Kidney glomerular epithelial cell (primary cell): ENCODE measurements around the gene PTPRJ.
A peak's percentile ranks its signal among the peaks of the same experiment; 100 is the strongest.

Source experiments
- DNase-seq: peaks from one replicate; lab custom pipeline; 2025; lab: John Stamatoyannopoulos, UW

The PTPRJ gene

DNA sequence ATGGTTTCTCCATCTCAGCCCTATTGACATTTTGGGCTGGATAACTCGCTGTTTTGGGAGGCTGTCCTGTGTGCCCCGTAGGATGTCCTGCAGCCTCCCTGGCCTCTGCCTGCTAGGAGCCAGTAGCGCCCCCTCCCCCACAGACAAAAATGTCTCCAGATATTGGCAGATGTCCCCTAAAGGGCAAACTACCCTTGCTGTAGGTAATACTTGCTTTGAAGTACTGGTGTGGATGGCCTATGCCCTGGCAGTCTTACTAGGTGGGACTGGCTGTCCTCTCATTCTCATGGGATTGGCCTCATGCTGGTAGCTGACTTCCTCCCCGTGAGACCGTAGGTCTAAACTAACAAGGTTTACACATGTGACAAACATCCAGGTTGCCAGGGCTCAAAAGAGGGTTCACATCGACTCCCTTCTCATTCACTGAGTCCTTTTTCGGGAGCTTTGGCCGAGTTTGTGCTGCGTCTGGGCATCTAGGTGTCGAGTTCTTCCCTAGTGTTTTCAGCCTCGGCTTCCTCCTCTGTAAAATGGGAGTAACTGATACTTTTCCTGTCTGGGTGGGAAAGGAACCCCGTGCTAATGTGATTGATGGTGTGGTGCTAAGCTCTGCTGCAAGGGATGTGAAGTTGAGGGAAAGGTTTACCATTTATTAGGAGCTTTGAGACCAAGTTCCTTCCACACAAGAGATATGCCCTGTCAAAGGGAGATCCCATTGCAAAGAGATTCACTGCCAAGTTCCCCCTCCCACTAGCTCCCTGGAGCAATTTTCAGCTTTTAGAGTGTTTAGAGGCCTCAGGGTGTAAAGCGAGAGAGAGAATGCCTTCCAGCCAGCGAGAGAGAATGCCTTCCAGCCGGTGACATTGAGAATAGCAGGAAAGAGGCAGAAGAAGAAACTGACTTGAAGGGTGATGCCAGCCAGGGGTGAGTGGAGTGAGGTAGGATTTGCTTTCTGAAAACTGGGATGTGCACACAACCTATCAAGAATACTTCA is 17.0 kb downstream of the PTPRJ start:
- no peak for DNase-seq

DNA sequence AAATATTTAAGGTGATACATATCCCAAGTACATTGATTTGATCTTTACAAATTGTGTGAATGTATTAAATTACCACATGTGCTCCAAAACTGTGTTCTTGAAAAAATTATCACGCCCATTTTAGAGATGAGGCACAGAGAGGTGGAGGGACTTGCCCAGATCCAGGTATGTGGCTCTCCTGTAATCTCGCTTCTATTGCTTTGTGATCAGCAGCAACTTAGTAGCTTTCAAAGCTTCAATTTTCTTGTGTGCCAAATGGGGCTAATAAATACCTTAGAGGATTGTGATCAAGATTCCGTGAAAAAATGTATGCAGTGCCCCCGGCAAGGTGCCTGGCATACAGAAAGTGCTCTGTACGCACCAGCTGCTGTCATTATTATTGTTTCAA is 18.0 kb downstream of the PTPRJ start:
- DNase-seq: no peak

DNA sequence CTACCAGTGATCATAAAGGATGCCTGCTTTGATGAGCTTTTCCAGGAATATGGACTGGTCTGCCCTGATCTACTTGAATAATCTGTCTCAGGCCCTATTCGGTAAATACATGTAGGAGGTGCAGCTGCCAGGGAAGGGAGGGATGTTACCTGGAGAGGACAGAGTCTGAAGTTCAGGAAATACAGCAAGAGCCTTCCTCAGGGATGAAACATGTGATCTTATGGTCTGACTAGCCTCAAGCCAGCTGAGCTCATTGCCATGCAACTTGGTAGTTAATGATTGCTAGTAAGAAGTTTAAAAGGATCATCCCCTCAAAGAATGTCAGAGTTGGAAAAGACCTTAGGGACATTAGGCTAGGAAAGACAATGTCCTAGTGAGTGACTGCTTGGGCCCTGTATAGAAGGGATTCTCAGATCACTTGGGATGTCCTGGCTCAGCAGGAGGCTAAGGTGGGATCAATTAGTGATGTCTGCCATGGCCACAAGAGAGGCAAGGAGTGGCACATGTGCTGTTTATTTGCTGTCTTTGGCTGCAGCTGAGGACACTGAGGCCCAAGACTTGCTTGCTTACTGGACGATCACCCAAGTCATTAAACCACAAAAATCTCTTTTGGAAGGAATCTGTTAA is 18.5 kb downstream of the PTPRJ start:
- peak; percentile 93 for DNase-seq

DNA sequence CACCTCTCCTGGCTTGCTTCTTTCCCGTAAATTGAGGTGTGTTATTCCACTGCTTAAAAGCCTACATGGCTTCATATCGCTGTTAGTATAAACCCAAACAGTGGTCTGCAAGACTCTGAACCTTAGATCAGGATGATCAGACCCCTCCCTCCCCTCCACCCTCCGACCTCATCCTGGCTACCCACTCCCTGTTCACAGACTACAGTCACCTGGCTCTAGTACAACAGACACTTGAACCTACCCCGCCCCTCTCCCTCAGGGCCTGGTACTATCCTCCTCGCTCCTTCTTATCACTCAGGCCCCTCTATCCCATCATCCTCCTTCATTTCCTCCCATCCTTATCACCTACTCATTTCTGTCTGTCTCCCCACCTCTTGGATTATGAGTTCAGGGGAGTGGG is 20.1 kb downstream of the PTPRJ start:
- DNase-seq: no peak

DNA sequence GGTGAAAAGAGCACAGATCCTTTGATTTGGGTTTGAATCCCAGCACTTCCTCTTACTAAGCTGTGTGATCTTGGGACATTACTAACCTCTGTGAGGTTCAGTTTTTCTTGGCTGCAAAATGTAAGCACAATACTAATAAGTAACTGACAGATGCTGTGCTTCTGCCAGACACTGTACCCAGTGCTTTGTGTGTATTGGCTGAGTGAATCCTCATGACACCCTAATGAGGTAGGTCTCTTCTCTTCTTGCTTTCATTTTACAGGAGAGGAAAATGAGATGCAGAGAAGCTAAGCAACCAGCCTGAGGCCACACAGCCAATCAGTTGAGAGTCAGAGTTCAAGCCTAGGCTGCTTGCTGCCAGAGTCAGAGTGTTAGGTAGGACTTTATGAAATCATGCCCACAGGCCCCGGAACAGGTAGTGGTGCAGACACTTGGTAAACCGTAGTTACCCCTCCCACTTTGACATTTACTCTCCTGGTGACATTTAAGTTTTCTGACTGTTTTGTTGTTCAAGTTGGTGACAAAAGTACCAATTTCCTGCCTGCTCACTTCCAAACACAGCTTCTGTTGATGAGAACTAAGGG is 21.2 kb downstream of the PTPRJ start:
- DNase-seq: peak; percentile 82

DNA sequence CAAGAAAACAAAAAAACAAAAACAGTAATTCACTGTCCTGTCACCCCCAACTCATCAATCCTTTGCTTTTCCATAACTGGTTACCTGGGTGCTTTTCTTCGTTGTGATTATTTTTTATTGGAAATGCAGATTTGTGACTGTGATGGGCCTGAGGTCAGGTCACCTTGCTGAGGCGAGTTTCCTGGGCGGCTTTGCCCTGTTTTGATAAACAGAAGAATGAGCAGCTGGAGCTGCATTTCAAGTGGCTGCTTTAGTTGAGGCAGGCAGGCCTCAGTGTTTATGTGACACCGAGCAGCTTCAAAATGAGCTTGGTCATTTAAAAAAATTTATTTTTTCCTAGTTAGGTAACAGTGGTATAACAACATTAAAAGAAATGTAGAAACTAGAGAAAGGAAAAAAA is 22.2 kb downstream of the PTPRJ start:
- no peak for DNase-seq

DNA sequence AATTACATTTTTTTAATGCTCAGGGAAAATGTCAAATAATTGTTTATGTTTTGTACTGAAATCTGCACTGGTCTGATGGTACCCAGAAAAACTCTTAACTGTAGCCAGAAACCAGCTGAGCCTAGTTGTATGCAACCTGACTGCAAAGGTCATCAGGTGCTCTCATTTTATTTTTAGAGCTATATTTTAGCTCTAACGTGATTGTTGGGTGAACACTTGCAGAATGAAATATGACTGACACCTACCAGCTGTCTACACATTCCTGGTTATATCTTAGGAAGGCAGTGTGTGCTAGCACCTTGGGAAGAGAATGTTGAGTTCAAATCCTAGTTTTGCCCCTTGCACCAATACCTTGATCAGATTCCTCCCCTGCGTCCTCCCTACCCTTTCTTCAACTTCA is 23.6 kb downstream of the PTPRJ start:
- no peak for DNase-seq

DNA sequence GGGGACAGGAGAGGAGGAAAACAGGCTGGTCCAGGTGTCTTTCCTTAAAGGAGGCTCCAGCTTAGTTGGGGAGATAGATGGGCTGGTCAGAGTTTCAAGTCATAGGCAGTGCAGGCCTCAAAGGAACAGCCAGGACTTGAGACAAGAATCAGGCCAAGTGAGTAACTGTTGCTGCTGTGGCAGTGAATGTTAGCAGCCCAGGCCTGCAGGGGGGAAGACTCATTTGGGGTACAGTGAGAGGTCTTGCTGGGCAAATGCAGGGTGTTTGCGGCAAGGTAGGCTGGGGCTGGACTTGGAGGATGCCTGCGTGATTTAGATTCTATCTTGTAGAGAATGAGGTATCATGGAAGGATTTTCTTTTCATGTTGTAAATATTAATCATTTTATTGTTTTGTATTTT is 24.1 kb downstream of the PTPRJ start:
- no peak for DNase-seq

DNA sequence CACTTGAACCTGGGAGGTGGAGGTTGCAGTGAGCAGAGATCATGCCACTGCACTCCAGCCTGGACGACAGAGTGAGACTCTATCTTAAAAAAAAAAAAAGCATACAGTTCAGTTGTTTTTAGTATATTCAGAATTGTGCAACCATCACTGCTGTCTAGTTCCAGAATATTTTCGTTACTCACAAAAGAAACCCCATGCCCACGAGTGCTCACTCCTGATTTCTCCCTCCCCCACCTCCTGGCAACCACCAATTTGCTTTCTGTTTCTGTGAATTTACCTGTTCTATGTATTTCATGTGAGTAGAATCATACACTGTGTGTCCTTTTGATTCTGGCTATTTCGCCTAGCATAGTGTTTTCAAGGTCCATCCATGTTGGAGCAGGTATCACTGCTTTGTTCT is 24.8 kb downstream of the PTPRJ start:
- DNase-seq: no peak

DNA sequence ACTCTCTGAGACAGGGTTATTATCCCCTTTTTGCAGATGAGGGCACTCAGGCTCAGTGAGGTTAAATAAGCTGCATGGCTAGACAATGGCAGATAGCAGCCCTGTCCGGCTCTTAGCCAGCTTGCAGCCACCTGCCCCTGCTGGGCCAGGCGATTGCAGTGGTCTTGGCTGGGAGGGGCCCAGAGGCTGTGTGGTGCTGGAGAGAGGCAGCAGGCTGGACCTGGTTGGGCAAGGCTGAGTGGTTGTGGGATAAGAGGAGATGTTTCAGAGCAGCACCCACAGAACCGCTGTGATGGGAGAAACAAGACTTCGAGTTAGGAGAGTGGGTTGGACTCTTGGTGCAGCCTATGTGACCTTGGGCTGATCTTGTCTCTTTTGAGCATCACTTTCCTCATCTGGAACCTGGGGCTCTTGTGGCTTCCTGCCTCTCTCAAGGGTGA is 25.5 kb downstream of the PTPRJ start:
- DNase-seq: no peak

DNA sequence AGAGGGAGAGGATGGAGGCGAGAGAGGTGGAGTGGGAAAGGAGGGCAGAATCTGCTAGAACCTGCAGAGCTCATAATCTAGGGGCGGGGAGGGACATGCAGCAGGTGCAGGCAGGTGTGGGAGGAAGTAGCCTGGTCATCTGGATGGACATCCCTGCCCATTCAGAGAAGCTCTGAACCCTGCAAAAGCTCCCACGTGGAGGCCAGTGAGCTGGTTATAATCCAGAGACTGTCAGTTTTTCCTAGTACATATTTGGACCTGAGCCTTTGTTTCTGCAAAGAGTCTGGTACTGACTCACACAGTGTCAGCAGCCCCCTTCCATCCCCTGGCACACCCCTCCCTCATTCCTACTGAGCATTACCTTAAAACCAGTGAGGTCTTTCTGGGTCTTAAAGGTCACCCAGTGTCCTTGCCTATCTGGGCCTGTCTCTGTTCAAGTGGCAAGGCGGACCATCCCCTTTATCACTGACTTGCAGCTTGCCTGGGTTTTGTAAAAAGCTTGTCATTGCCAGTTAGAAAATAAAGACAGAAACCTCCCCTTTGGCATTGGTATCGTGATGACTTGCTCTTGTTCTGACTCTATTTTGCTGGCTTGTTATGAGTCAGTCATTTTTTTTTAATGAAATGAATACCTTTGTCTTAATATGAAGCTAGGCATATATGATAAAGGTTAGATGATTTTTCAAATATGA is 26.1 kb downstream of the PTPRJ start:
- DNase-seq: peak; percentile 28

DNA sequence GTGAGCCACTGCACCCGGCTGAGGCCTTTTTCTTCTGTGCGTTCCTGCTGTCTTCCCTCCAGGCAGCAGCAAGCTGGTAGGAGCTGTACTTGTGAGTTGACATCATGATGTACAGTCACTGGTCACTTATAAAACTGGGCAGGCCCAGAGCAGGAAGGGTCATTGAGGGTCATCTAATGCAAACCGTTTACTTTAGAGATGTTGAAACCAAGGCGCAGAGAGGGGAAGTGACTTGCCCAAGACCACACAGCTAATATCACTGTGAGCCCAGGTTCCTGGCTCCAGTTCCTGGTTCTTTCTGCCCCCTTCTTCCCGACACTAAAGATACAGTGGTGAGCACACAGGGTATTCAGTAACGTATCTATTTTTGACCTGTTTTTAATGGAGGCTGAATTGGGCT is 27.3 kb downstream of the PTPRJ start:
- DNase-seq: no peak

DNA sequence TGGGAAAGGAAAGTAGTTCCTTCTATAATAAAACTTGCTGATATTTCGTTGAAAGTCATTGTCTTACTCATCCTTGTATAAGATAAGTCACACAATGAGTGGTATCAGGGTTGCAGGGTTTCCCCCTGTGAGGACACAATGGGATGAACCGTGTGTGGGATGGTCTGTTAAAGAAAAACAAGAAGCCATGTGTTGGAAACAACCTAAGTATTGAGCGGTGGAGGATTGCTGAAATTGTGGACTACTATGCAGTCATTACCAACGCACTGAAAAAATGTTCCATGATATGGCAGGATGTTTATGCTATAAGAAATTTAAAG is 28.6 kb downstream of the PTPRJ start:
- DNase-seq: no peak

DNA sequence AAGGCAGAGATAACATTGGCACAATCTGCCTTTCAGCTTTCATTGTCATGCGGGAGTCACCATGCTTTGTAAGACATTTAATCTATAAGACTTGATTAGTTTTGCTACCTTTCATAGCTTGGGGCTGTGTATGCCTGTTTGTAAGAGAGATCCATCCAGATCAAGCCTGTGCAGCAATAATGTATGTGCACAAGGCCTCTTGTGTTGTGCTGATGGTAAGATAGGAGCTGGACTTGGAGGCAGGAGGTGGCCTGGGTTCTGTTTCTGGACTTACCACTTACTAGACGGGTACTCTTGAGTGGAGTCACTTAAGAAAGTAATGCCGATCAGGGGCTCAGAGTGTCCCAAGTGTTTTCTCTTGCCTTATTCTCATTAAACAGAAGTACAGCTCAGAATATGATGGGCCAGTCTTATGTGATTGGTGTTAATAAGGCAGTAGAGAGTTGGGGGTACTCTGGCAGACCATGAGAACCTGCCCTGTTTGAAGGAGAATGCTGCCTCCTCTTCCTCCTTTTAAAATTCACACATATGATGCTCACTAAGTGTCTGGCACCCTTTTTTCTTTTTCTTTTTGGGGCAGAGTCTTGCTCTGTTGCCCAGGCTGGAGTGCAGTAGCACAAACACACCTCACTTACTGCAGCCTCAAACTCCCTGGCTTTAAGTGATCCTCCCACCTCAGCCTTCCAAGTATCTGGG is 30.9 kb downstream of the PTPRJ start:
- DNase-seq: no peak

DNA sequence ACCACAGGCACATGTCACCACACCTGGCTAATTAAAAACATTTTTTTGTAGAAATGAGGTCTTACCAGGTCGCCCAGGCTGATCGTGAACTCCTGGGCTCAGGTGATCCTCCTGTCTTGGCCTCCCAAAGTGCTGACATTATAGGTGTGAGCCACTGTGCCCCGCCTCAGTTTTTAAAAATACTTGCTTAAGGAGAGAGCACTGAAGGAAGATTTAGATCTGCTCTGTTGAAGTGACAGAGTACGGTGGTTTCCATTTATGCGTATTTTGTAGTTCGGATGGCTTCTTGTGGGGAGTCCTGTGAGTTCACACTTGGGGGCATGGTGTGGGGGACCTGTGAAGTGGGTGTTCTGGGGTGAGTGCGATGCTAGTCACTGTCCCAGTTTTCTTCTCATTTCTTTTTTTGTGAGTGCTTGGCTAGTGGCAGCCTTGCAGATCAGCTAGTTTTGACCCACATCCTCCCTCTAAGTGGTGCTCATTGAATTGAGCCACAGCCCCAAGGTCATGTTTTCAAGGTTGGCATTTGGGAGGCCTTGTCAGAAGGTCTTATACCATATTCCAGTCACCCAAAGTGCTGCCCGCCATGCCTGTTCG is 31.5 kb downstream of the PTPRJ start:
- DNase-seq: no peak

DNA sequence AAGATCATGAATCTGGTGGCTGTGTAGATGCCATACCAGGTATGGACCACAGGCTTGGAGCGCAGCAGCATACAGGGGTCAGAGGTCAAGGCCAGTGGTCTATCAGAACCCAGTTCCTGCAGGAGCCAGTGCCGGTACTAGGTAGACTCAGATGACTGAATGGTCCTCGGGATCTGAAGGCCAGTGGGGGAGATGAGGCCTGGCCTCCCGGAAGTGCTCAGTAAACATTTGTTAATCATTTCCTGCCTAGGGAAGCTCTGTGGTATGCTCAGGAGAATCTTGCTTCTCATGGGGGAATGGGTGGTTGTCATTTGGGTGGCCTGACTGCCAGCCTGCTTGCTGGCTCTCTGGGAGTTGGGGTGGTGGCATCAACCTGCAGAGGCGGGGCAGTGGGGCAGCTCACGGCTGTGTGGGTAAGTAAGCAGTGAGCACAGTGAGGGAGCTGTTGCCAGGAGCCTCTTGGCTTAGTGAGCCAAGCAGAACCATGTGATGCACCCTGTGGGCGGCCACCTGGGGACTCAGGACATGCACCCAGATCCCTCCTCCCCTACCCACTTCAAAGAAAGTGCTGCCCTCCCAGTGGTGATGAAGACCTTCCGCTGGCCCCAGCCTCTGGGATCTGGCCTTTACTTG is 33.0 kb downstream of the PTPRJ start:
- peak; percentile 61 for DNase-seq

DNA sequence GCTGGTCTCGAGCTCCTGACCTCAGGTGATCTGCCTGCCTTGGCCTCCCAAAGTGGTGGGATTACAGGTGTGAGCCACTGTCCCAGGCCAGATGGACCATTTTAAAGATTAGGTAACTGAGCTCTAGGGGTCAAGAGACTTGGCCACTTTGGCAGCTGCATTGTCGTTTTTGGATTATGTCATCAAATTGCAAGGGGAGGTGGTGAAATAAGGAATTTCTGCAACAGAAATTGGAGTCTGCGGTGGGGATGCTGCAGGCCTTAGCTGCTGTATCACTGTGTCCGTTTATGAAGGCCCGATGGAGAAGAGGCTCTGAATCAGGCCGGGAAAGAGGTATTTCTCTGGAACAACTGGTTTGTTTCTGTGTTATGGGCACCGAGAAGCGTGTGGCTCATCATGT is 34.6 kb downstream of the PTPRJ start:
- no peak for DNase-seq

DNA sequence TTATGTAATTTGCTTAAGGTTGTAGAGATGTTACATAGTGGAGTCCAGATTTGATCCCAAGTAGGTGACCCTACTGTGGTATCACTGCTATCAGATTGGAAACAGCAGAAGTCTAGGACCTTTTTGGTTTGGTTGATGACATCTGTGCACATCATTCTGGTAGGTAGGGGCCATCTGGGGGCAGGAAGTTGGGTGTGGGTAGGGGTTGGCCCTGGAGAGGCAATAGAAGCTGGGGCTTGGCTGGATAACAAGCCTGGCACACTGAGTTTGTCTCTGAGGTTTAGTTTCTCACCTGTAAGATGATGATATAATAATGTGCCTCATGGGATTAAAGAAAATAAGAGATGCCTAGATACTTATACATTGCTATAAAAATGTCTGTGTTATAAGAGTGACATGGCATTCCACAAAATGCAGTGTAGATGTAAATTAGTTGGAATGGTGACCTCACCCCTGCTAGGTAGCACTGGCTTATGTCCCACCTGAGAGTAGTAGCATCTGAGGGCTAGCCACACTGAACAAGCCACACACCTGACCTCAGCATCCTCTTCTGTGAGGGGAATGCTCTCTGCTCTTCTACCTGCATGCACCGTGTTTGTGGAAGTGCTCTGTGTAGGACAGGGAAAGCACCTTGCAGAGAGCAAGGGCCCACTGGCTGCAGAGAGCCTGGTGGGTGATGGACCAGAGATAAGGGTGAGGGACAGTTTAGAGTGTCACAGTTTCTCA is 36.9 kb downstream of the PTPRJ start:
- DNase-seq: no peak

DNA sequence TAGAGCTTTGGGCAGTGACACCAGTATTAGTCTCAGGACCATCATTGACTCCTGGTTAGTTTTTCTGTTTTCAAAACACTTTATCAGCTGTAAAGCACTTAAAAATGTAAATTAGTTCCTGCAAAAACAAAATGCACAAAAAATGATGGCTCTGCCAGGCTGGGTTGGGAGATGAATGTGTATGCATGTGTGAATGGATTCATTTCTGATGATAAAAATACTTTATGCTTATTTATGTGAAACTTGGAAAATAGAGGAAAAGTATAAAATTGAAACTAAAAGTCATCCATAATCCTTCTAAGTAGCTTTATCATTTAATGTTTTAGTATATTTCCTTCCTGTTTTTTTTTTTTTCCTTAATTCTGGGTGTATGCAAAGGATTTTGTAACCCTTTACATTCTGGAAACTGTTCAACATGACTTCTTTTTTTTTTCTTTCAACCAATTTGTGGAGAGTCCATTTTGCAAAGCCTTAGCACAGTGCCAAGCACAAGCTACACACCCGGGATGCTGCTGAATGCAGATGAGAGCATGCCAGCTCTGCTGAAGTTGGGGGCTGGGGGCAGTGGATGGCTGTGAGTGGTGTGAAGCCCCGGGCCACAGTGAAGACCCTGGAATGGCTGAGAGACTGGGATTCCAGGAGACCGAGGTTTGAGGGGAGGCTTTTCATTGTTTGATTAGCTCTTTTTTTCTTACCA is 37.6 kb downstream of the PTPRJ start:
- DNase-seq: no peak
